IPS DF 6.9 (cell line): ENCODE data around the gene MIOX.

Experiments used
- DNase-seq: peaks from one replicate; pipeline ENCODE4 v3.0.0-alpha.2; 2013; ENCODE audit warnings: low read depth, low spot score
- H3K27ac ChIP-seq: one replicate; pipeline ENCODE4 v1.5.1; 2013; ENCODE audit warnings: low read length, control low read depth
- H3K27me3 ChIP-seq: 2 replicates; pipeline ENCODE4 v1.6.1; 2013; ENCODE audit warnings: mild to moderate bottlenecking, low read length; ENCODE audit not compliant: control insufficient read depth, insufficient read depth
- H3K36me3 ChIP-seq: 2 replicates; pipeline ENCODE4 v1.6.1; 2013; ENCODE audit warnings: low read length; ENCODE audit not compliant: control insufficient read depth, insufficient read depth
- H3K4me1 ChIP-seq: 2 replicates; pipeline ENCODE4 v1.6.1; 2013; ENCODE audit warnings: low read length; ENCODE audit not compliant: control insufficient read depth, insufficient read depth
- H3K4me3 ChIP-seq: 2 replicates; pipeline ENCODE4 v1.5.1; 2013; ENCODE audit warnings: mild to moderate bottlenecking, low read length
- H3K9me3 ChIP-seq: 2 replicates; pipeline ENCODE4 v1.6.1; 2013; ENCODE audit warnings: low read length, inconsistent platforms; ENCODE audit not compliant: control insufficient read depth, insufficient read depth
- WGBS: extraction: QIAGEN DNeasy Blood & Tissue Kit; methylation state at CpG from one replicate; pipeline ENCODE4 v1.1.7; 2013; ENCODE audit warnings: mixed read lengths, missing lambda C conversion rate; ENCODE audit not compliant: insufficient read length, insufficient coverage; 5-methylcytosine and 5-hydroxymethylcytosine counted together

The MIOX gene

DNA sequence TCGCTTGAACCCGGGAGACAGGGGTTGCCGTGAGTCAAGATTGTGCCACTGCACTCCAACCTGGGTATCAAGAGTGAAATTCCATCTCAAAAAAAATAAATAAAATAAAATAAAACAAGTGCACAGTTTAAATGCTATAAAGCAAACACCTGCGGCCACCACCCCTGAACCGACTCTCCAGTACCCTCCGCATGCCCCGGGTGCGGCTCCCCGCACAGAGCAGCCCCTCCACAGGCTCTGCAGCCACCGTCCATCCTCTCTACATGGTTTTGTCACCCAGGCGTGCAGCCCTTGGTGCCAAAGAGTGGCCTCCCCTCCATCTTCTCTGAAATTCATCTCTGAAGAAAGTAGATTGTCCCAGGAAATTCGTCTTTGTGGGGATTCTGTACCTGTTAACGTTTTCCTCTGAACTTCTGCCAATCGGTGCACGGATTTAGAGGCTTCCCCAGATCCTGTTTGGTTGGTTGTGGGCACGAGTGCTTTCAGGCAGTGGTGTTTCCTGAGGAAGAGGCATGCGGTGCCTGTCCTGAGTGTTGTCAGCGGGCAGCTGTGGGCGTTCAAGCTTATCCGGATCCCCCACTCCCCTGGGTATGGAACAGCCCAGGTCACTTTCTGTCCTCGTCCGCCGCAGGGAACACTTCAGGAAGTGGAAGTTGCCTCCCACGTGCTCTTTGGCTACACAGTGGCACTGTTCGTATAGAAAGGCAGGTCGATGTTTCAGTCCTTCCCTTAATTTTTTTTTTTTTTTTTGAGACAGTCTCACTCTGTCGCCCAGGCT lies 4.1 kb downstream of the MIOX start:
- Histone ChIP-seq H3K27ac (no peak overlapping the region), H3K9me3 (no peaks in the 10 kb centered on the region), H3K4me3 (no peak overlapping the region), H3K27me3 (no peaks in the 10 kb centered on the region), H3K36me3 (no peaks in the 10 kb centered on the region), H3K4me1 (no peaks in the 10 kb centered on the region)
- DNase-seq, result no peak
- WGBS, result no CpG with 5 or more reads among the region's 27 CpGs

DNA sequence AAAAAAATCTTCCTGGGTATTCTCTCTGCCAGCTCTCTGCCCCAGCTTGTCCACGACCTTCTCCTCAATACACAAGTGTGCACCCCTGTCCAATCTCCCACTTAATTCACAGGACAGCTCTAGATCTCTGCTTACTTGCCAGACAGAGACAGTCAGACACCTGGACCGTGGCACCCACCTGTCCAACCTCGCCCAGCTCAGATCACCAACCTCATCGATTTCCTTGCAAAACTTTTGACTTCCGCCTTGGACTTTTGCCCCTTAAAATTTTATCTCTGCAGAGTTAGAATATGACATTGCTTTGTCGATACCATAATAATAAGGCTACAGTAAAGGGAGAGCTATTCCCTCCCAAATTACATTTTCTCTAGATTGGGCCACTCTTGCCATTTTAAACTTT lies 10.4 kb downstream of the MIOX start:
- H3K4me1 ChIP-seq, result no peaks in the 10 kb centered on the region
- H3K4me3 ChIP-seq, result no peak overlapping the region
- H3K36me3 ChIP-seq, result no peaks in the 10 kb centered on the region
- DNase-seq, result no peak
- no CpG with 5 or more reads among the region's 6 CpGs for WGBS
- no peaks in the 10 kb centered on the region for H3K27me3 ChIP-seq
- no peak overlapping the region for H3K27ac ChIP-seq
- no peaks in the 10 kb centered on the region for H3K9me3 ChIP-seq

DNA sequence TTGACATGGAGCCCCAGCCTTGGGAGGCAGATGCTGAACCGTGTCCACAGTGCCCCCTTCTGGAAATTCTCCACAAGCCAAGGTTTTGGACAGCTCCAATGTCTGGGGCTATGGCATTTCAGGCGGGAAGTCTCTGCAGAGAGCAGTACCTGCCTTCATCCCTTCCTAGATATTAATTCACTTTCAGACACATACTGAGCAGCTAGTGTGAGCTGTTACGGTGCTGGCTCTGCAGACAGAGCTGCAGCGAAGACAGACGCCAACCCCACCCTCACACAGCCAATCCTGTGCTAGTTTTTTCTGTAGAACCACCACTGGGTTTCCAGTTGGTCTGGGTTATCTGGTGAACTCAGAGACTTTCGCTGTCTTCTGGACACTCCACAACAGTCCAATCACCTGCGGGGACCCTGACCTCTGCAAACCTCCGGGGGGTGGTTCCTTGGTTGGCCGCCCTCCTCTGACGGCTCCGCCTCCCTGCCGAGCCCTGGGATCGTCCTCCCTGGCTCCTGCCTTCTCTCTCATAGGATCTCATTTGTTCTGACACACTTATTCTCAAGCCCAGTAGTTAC lies 11.7 kb downstream of the MIOX start:
- Histone ChIP-seq H3K4me3 (no peak overlapping the region), H3K36me3 (no peaks in the 10 kb centered on the region), H3K4me1 (no peaks in the 10 kb centered on the region), H3K27me3 (no peaks in the 10 kb centered on the region), H3K27ac (no peak overlapping the region), H3K9me3 (no peaks in the 10 kb centered on the region)
- no peak for DNase-seq
- no CpG with 5 or more reads among the region's 13 CpGs for WGBS

DNA sequence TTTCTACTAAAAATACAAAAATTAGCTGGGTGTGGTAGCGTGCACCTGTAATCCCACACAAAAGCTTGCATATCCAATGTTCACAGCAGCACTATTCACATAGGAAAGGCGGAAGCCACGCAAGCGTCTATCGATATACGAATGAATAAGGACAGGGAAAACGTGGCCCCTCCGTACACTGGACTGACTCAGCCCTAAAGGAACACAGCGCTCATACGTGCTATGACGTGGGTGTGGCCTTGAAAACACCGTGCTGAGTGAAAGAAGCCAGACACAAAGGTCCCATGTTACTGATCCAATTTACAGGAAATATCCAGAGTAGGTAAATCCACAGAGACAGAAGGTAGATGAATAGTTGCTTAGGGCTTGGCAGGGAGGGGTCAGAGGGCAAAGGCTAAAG lies 13.8 kb downstream of the MIOX start:
- DNase-seq, result no peak
- H3K27ac ChIP-seq, result no peak overlapping the region
- WGBS, result no CpG with 5 or more reads among the region's 12 CpGs
- H3K27me3 ChIP-seq, result no peaks in the 10 kb centered on the region
- H3K36me3 ChIP-seq, result no peaks in the 10 kb centered on the region; the same call in 1 of the 2 replicates
- no peaks in the 10 kb centered on the region for H3K4me1 ChIP-seq
- no peaks in the 10 kb centered on the region for H3K9me3 ChIP-seq
- no peak overlapping the region for H3K4me3 ChIP-seq

DNA sequence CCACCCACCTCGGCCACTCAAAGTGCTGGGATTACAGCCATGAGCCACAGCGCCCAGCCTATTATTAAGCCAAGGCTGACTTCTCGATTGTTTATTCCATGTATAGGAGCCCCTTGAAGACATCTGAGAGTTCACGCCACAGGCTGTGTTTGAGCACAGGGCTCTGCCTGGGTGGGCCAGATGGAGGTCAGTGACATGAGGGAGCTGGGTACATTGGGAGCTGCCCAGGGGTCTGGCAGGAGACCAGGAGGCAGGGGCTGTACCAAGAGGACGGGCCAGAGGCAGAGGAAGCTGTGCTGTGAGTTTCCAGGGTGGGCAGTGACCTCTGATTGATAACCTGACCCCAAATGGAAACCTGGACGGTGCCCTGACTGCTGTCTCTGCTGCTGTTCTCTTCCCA lies 15.4 kb downstream of the MIOX start:
- no CpG with 5 or more reads among the region's 6 CpGs for WGBS
- H3K27ac ChIP-seq, result no peak overlapping the region

DNA sequence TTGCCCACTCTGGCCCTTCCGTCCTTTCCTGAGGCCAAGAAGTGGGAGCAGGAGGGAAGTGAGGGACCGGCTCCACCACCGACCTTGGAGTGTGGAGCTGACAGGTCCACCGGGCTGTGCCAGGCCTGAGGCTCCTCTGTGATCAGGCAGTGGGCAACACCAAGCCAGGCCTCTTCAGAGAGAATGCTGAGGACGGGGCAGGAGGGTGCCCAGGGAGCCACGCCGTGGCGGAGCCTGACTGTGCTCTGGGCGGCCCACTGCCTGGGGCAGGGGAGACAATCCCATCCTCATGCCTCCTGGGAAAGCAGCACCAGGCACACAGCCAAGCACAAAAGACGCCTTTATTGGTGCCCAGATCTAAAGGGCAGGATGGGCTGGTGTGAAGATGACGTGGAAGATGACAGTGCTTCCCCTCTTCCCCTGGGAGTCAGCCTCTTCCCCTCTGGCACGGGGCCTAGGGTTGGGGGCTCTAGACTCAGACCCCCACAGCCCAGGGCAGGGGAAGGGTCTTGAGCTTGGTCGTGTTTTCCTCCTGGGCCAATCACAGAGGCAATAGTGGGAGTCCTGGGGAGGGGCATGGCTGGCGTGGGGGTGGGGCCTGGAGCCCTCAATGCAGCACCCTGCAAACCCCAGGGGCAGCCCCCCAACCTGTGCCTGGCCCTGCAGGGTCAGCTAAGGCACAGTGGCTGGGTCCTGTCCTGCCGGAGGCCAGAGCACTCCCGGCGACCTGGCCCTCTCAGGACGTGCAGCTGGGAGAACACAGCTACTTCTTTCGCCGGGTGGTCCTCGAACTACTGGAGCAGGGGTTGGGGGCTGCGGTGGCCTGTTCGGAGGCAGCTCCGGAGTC lies 16.2 kb downstream of the MIOX start:
- Histone ChIP-seq H3K4me3 (no peak overlapping the region), H3K4me1 (peaks cover 2% of the 10 kb centered on the region), H3K9me3 (no peaks in the 10 kb centered on the region), H3K27ac (no peak overlapping the region), H3K27me3 (no peaks in the 10 kb centered on the region), H3K36me3 (peaks cover 6% of the 10 kb centered on the region; the same call in 1 of the 2 replicates)
- no CpG with 5 or more reads among the region's 24 CpGs for WGBS
- DNase-seq, result no peak

More for the DNA sequence above, 15.4 kb downstream of the MIOX start:
- Histone ChIP-seq H3K36me3 (peaks cover 6% of the 10 kb centered on the region; the same call in 1 of the 2 replicates), H3K27me3 (no peaks in the 10 kb centered on the region), H3K4me3 (no peak overlapping the region), H3K4me1 (peaks cover 2% of the 10 kb centered on the region), H3K9me3 (no peaks in the 10 kb centered on the region)
- DNase-seq, result no peak

DNA sequence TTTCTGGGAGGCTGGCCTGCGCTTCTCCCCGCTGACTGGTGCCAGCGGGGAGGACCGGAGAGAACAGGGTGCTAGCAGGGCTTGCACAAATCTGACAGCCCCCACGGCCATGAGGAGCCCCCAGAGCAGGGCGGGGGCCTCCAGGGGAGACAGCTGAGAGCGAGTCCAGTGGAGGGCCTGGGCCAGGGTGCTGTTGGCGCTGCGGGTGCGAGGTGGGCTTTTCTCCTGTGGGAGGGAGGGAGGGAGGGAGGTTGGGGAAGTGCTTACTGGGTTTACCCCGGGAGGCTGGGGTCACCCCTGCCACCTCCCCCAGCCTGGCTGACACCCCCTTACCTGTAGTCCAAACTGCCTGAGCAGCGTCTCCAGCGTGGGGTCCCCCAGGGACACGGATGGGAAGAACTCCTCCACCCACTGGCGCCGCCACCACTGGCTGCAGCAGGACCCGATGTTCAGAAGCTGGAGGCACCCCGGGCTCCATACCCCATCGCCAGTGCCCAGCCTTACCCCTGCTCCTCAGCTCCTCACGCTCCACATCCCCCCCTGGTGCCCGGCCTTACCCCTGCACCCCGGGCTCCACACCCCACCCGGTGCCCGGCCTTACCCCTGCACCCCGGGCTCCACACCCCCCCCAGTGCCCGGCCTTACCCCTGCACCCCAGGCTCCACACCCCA lies 17.0 kb downstream of the MIOX start:
- H3K9me3 ChIP-seq, result no peaks in the 10 kb centered on the region
- peaks cover 2% of the 10 kb centered on the region for H3K4me1 ChIP-seq
- no peaks in the 10 kb centered on the region for H3K27me3 ChIP-seq
- WGBS, result no CpG with 5 or more reads among the region's 26 CpGs
- no peak overlapping the region for H3K27ac ChIP-seq
- H3K36me3 ChIP-seq, result peaks cover 6% of the 10 kb centered on the region; the same call in 1 of the 2 replicates
- no peak for DNase-seq
- no peak overlapping the region for H3K4me3 ChIP-seq

DNA sequence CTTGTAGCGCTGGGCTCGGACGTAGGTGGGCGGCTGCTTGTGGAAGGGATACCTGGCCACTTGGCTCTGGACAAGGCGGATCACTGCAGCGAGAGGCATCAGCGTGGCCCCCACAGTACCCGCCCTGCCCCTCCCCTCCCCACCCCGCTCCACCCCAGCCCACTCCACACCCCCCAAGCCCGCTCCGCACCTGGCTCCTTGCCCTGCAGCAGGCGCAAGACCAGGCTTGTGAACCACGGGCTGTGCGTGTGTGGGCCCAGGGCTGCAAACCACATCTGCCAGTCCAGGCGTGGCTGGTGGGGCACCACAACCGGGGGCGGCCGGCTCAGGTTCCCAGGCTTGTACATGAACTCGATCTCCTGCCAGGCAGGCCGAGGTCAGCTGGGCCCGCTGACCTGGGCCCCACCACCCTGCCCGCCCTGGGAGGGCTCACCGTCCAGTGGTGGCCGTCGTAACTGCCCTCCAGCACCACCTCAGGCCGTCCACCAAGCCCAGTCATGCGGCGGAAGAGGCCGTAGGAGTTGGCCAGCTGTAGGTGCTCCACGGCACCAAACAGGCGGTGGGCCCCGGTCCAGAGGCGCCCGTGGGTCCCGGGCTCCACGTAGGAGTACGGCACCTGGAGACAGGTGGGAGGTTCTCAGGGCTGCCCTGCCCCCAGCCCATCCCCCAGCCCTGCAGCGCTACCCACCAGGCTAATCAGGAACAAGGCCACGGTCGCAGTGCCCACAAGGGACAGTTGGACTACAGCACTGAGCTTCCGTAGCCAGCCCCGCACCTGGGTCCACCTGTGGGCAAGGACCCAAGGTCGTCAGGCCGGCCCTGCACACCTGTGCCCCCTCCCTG lies 17.9 kb downstream of the MIOX start:
- Histone ChIP-seq H3K9me3 (no peaks in the 10 kb centered on the region), H3K4me1 (peaks cover 4% of the 10 kb centered on the region), H3K27ac (no peak overlapping the region), H3K36me3 (peaks cover 6% of the 10 kb centered on the region; the same call in 1 of the 2 replicates), H3K4me3 (no peak overlapping the region), H3K27me3 (no peaks in the 10 kb centered on the region)
- no peak for DNase-seq
- WGBS, result no CpG with 5 or more reads among the region's 44 CpGs

DNA sequence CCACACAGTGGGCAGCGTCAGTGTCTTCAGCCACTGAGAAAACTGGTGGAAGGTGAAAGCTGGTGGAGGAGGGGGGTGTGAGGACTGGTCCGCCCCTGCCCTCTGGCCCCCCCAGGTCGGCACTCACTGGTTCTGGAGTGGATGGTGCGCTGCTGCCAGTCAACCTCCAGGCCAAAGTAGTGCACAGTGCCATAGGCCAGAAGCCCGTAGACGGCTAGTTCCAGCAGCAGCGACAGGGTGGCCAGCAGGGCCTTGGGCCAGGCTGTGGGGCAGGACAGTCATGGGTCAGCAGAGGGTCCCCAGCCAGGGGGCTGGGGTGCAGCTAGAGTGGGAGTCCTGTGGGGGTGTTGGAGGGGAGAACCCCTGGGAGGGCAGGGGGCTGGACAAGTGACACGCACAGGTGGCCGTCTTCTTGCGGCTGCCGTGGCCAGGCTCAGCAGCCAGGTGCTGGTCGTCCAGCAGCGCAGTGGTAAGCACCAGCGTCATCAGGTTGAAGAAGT lies 18.7 kb downstream of the MIOX start:
- H3K9me3 ChIP-seq, result no peaks in the 10 kb centered on the region
- H3K4me1 ChIP-seq, result peaks cover 4% of the 10 kb centered on the region
- no peak overlapping the region for H3K27ac ChIP-seq
- no peak overlapping the region for H3K4me3 ChIP-seq
- no peak for DNase-seq
- H3K36me3 ChIP-seq, result peaks cover 6% of the 10 kb centered on the region; the same call in 1 of the 2 replicates
- H3K27me3 ChIP-seq, result no peaks in the 10 kb centered on the region
- no CpG with 5 or more reads among the region's 14 CpGs for WGBS
